Measurements from ENCODE around the gene GTF2H2C_2.
"Not testable (repeated sequence)": the region's sequence is repeated elsewhere in the genome, so short reads cannot be mapped to it uniquely, and the experiment has no call there.

The GTF2H2C_2 gene

DNA sequence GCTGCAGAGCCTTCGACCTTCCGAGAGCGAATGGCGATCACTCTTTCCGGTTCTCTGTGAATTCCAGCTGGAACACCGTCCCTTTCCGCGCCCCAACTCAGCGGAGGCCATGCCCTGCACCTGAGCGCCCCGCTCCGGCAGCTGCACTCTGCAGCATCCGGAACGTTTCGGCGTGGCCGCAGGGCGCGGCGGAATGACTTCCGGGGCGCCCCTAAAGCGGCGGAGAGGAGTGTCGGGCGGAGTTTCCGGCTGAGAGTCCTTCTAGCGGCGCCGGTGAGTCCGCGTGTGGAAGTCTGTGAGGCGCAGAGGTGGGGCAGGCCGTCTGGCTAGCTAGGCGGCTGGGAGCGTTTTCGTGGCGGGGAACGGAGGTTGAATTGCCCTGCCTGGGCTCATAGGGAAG lies at the start of gene GTF2H2C_2:
Gene GTF2H2C_2, plus strand, starts transcription at position 252 of the 400 bp plus-strand sequence.
- DNase-seq (ENCODE audit: low read depth in 2 of 2), result not testable (repeated sequence)

DNA sequence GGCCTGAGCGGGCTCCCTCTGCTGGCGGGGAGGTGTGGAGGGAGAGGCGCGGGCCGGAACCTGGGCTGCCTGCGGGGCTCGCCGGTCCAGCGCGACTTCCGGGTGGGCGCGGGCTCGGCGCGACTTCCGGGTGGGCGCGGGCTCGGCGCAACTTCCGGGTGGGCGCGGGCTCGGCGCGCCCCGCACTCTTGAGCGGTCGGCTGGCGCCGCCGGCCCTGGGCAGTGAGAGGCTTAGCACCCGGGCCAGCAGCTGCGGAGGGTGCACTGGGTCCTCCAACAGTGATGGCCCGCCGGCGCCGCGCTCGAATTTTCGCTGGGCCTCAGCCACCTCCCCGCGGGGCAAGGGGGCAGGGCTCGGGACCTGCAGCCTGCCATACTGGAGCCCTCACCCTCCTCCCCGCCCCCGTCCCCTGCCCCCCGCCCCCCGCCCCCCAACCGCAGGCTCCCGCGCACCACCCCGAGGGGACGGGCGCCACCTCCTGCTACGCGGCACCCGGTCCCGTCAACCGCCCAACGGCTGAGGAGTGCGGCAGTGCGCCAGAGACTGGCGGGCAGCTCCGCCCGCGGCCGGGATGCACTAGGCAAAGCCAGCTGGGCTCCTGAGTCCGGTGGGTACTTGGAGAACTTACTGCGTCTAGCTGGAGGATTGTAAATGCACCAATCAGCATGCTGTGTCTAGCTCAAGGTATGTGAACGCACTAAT lies 14.0 kb upstream of the GTF2H2C_2 start:
- peak in 1 of 2 experiments; percentile 37 for DNase-seq (ENCODE audit: low read depth in 2 of 2)

DNA sequence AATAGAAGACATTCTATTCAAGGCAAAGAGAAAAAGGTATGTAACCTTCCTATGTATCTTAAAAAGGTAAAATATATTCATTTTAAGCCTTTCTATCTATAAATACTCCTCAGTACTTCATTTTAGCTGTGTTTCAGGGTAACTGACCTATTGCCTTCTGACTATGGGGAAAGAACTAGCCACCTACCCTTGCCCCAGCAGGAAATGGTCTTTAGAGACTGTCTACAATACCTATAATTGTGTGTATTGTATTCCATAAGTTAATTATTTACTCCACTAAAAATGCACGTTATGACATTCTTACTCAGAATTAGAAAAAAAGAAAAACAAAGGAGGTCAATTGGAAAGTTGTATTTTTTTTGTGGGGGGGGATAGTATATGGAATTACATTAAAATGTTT lies 6.2 kb downstream of the GTF2H2C_2 start:
- not testable (repeated sequence) for DNase-seq (ENCODE audit: low read depth in 2 of 2)

DNA sequence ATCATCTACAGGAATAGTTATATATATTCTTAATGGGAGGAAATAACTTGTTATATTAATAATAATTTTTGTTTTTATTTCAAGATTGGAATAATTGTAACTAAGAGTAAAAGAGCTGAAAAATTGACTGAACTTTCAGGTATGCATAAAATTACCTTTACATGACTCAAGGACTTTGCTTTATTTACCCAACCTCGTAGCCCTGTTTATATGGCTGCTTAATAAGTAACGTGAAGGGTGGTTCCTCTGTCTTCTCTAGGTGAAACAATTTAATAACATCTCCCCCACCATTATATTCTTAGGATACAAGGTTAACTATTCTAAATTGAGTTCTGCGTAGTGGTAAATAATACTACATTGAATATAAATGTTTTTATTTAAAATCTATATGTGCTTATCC lies 8.0 kb downstream of the GTF2H2C_2 start:
- not testable (repeated sequence) for DNase-seq (ENCODE audit: low read depth in 2 of 2)

DNA sequence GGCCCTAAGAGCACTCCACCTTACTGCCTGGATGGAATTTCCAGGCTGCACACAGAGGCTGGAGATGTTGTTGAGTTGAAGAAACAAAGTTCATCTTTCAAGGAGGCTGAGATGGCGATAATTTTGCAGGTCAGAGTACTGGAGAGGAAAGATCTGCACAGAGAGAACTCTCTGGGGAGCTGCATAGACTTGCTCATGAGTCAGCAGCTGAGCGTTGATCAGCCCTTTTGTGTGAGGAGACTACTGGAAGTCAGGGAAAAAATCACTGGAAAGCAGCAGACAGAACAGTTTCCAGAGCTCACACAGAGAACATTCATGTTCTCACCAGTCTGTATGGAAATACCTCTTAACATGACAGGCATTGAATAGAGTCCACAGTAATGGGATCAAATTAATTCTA lies 23.4 kb downstream of the GTF2H2C_2 start:
- not testable (repeated sequence) for DNase-seq (ENCODE audit: low read depth in 2 of 2)

DNA sequence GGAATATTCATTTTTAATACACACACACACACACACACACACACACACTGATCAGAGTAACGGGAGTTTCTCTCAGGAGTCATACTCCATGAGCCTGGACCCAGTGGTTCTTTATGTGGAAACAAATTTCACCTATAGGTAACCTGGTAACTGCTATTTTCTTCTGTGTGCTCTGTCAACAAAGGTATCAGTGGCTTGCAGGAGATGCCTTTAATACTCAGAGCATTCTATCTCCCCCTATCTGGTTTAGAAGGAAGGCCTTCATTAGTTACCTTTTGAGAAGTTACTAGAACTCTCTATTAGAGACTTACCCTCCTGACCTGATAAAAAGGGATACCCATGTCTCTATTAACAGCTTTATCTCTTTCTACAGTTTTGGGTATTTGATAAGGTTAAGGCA lies 34.4 kb downstream of the GTF2H2C_2 start:
- DNase-seq (ENCODE audit: low read depth in 2 of 2), result not testable (repeated sequence)

DNA sequence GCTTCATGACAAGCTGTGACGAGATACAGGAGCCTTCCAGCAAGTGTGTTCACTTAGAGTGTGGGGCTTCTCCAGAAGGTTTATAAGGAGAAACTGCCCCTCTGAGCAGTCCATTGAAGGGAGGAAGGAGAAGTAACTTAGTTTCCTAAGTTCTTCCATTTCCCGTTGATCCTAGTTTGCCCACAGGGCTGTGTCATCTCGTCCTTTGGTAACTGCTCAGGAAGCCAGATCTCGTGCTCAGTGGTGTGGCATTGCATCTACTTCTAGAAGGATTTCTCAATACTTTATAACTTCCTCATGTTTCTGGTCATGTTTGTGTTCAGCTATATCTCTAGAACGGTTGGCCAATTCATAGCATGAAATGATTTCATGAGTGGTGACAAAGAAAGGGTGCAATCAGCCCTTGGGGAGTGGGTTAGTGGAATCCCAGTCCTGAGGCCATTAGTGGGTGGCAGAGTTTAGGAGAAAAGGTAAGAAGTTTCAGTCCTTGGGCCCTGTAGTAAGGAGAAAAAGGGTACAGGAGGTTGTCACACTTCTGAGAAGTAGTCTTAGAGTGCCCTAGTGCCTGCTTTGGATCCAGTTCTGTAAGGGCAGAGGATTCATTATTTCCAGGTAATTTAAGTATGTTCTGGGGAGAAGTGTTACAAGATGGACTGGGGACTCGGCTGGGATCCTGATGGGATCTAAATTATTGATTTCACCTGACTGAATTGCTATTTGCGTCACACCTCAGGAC lies 36.2 kb downstream of the GTF2H2C_2 start:
- not testable (repeated sequence) for DNase-seq (ENCODE audit: low read depth in 2 of 2)

DNA sequence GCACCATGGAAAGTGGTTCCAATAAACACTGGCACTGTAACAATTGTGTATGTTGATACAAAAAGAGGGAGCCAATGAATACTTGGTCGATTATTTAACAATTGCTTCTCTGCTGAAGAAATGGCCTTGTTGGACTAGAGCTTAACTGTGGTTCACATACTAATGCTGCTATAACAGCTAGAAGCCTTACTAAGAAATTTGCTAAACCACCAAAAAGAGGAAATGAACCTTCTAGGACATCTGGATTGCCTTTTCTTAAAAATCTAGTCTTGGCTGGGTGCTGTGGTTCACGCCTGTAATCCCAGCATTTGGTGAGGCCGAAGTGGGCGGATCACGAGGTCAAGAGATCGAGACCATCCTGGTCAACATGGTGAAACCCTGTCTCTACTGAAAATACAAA lies 41.9 kb downstream of the GTF2H2C_2 start:
- not testable (repeated sequence) for DNase-seq (ENCODE audit: low read depth in 2 of 2)

DNA sequence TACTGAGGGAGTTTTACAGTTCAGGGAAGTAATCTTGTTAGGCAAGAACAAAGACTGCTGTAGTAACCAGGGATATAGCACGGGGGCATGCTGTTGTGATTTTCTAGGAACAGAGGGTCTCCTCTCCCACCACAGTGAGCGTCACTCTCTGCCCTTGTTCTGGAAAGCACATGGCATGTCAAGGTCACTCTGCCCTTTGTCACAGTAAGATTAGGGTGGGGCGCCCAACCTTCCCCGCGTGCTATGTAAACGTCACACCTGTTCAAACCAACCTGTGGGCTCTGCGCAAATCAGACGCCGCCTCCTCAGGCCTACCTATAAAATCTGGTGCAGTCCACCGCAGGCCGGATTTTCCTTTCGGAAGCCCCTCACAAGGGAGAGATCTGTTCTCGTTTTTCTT lies 44.0 kb downstream of the GTF2H2C_2 start:
- not testable (repeated sequence) for DNase-seq (ENCODE audit: low read depth in 2 of 2)

DNA sequence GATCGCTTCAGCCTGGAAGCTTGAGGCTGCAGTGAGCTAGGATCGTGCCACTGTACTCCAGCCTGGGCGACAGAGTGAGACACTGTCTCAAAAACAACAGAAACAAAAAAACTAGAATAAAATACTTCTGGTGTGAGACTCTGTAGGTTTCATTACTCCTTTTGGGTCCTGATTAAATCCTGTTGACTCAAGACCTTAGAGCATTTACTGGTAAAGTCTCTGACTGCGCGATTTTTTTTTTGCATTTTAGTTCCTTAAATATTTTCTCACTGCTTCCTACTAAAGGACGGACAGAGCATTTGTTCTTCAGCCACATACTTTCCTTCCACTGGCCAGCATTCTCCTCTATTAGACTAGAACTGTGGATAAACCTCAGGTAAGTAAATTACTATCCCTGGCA lies 46.8 kb downstream of the GTF2H2C_2 start:
- DNase-seq (ENCODE audit: low read depth in 2 of 2), result not testable (repeated sequence)

DNA sequence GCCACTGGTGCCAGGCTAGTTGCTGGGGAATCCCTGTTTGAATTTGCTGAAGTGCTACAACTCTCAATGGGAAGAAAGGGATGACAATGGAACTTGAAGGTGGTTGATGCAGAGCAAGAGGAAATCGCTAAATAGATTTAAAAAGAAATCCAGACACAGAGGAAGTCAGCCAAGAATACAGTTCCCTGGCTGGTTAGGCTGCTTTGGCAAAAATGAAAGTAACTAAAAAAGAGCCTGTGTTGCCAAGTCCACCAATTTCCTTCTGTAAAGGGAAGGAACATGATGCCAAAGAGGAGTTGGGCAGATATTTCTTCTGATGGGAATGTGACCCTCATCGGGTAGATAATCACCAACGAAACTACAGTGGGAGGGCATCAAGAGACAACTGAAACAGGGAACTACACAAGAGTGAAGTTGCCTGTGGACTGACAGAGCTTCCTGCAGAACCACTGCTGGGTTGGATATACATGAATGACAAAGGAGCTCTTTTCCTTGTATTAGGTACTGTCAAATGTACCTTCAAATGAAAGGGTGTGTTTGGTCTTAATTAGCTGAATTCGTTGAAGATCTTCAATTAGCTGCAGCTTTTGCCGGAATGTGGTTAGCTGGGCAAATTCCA lies 49.0 kb downstream of the GTF2H2C_2 start:
- DNase-seq (ENCODE audit: low read depth in 2 of 2), result not testable (repeated sequence)

DNA sequence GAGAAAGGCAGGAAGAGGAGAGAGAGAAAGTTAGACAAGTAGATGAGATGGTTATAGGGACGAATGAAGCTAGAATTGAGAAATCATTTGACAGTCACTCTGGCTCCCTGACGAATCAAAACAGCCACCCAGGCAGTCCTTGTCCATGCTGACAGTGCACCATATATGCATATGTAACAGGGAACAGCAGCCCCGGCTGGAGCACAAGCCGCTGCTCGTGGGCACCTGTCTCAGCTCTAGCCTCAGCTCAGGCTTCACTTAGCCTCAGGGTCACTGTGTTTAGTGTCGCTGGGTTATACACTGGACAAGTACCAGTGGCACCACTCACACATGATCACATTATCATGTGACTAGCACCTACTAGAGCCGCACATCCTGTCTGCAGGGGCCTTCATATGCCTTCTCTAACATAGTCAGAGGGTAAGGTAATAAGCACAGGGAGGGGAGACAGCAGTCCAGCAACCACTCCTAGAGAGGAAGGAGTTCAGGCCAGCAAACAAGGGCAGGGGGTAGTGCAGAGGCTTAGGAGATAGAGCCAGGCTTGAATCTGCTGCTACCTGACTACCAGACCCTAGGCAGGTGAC lies 54.9 kb downstream of the GTF2H2C_2 start:
- not testable (repeated sequence) for DNase-seq (ENCODE audit: low read depth in 2 of 2)
